Heart right ventricle (tissue), 16 donors: ENCODE measurements around the gene SDHA. TPM values are rescaled to one million over a fixed set of nuclear protein-coding genes. Genes with fewer than 3 reads are reported as not detected.

Source experiments
- ATAC-seq, 8 donors: fragments of 200-7000 bp; cut with Tn5 transposase; one replicate each; pipeline ENCODE4 v1.9.1; 2020; ENCODE audit warnings: mild to moderate bottlenecking in 8 of 8, moderate library complexity in 8 of 8, moderate number of reproducible peaks in 1 of 8
- DNase-seq, 2 donors: peaks; one replicate each; pipeline ENCODE4 v3.0.0-alpha.2; 2020
- H3K27ac ChIP-seq, 10 donors: fragments of 200-600 bp; sonication (generic) in 2 of 10; one replicate each; pipeline versions ENCODE4 v1.5.0 to v1.8.0; 2020 to 2022; ENCODE audit warnings: mild to moderate bottlenecking in 3 of 10
- H3K27me3 ChIP-seq, 7 donors: fragments of 200-600 bp; one replicate each; pipeline ENCODE4 v1.8.0; 2021 to 2022; ENCODE audit warnings: mild to moderate bottlenecking in 2 of 7
- H3K36me3 ChIP-seq, 9 donors: fragments of 200-600 bp; sonication (generic) in 1 of 9; one replicate each; pipeline versions ENCODE4 v1.5.0 to v1.8.0; 2020 to 2022; ENCODE audit warnings: mild to moderate bottlenecking in 2 of 9
- H3K4me1 ChIP-seq, 9 donors: fragments of 200-600 bp; sonication (generic) in 1 of 9; one replicate each; pipeline versions ENCODE4 v1.5.0 to v1.8.0; 2020 to 2022; ENCODE audit warnings: mild to moderate bottlenecking in 4 of 9
- H3K4me3 ChIP-seq, 10 donors: fragments of 200-600 bp; sonication (generic) in 2 of 10; one replicate each; pipeline versions ENCODE4 v1.5.0 to v1.8.0; 2020 to 2022; ENCODE audit warnings: mild to moderate bottlenecking in 7 of 10, moderate library complexity in 2 of 10
- H3K9me3 ChIP-seq, 11 donors: fragments of 200-600 bp in 10 of 11; sonication (generic) in 2 of 11; one replicate each; pipeline versions ENCODE4 v1.5.0 to v1.8.0; 2013 to 2022; ENCODE audit warnings: mild to moderate bottlenecking in 2 of 11, control low read depth in 1 of 11, moderate library complexity in 1 of 11
- WGBS, 2 donors: extraction: QIAGEN DNeasy Blood & Tissue Kit; methylation state at CpG; one replicate each; pipeline ENCODE4 v1.1.7; 2013; ENCODE audit warnings: inconsistent platforms in 1 of 2; 5-methylcytosine and 5-hydroxymethylcytosine counted together
- intact Hi-C, 10 donors: fragments of 100-400 bp; cut with DNase I; formaldehyde crosslinking; loops; one replicate each; pipeline versions ENCODE4 v1.11.1 to v1.14.2; 2022
- polyA plus RNA-seq, 2 donors: library from polyadenylated mRNA; stranded (reverse); fragments of 200-250 nt; gene quantifications; one replicate each; pipeline ENCODE4 v1.2.3, GENCODE V29; 2013
- total RNA-seq, 10 donors: library from RNA; stranded (reverse); fragmentation: NEBNext Ultra II Directional in 3 of 10; extraction: Animal tissue kit (Norgen Biotek cat#: 25700) in 3 of 10; gene quantifications; one replicate each; pipeline versions ENCODE4 v1.2.1 to v1.2.4, GENCODE V29; 2021 to 2023
- TF ChIP-seq, protein P1 (sequence below), 9 donors: fragments of 200-600 bp; sonication (generic) in 2 of 9; IDR thresholded peaks; one replicate each; pipeline versions ENCODE4 v1.5.0 to v1.8.0; 2021 to 2022; ENCODE audit warnings: antibody characterized with exemption in 9 of 9, mild to moderate bottlenecking in 5 of 9, moderate library complexity in 1 of 9
- donor health status: Arrhythmogenic right ventricular cardiomyopathy.
- donor health status: ischemic (EF 13 %, LVEDD 7.1; RV severe dilation, severe dysfunction).
- donor health status: healthy with polysubstance abuse.
- donor health status: DM: no; HTN: yes; CAD: no.
- donor health status: DM: no; HTN: no; CAD: no.
- donor health status: ischemic (EF 25% LVEDD 6.9; RV normal size, moderate dysfunction).
- donor health status: ischemic (EF 25% LVEDD 5.7; RV mildly dilated, moderate dysfunction).
- donor health status: healthy.
- donor health status: DM: yes; HTN: yes; CAD: no.
- donor health status: Ischemic cardiomyopathy.
- donor health status: ischemic (EF 35%, LVEDD 5.7; RV mildly dilated, moderate dysfunction).
- donor health status: nonischemic (EF 11% LVEDD 7.7; RV severe dilation, severe dysfunction).
- donor health status: DM: yes; HTN: yes; CAD: no.
- donor health status: PGD.
- donor health status: ischemic (EF 29% LVEDD 5.4; RV normal size, mild dysfunction).
- donor health status: nonischemic (EF 23%, LVEDD 6.1; RV moderate dilation, normal function).

Gene SDHA
- total and polyA plus RNA-seq, 12 donors: 317 to 897 (median 809) TPM

DNA sequence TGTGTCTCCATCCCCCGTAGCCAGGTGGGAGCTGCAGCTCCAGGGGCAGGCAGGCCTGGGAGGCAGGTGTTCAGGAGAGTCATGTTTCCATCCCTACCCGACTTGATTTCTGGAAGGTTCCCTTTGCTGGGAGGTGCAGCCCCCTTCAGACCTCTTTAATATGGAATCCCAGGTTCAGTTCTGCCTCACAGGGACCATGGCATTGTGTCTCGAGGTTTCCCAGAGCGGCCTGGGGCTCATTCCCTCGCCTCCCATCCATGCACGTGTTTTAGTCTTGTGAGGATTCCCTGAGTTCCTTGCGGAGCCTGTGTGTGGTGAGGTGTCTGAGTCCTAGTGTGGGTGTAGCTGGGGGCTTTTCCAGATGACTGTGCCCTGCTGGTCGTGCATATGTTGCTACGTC is 86.9 kb downstream of the SDHA start:
- H3K27ac ChIP-seq: no peak overlapping the region
- intact Hi-C loops: no loop called here
- no peak for DNase-seq
- peaks cover 0 to 47% (median 6%) of the 10 kb centered on the region in 9 donors for H3K36me3 ChIP-seq
- no peaks in the 10 kb centered on the region for H3K9me3 ChIP-seq
- H3K4me3 ChIP-seq: no peak overlapping the region
- TF ChIP-seq, protein P1, sequence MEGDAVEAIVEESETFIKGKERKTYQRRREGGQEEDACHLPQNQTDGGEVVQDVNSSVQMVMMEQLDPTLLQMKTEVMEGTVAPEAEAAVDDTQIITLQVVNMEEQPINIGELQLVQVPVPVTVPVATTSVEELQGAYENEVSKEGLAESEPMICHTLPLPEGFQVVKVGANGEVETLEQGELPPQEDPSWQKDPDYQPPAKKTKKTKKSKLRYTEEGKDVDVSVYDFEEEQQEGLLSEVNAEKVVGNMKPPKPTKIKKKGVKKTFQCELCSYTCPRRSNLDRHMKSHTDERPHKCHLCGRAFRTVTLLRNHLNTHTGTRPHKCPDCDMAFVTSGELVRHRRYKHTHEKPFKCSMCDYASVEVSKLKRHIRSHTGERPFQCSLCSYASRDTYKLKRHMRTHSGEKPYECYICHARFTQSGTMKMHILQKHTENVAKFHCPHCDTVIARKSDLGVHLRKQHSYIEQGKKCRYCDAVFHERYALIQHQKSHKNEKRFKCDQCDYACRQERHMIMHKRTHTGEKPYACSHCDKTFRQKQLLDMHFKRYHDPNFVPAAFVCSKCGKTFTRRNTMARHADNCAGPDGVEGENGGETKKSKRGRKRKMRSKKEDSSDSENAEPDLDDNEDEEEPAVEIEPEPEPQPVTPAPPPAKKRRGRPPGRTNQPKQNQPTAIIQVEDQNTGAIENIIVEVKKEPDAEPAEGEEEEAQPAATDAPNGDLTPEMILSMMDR (IDR thresholded peaks at IDR 0.05): no peak
- ATAC-seq: no peak
- 93 to 94% methylated on average over 9 of the region's 9 CpGs for WGBS, 2 donors
- H3K4me1 ChIP-seq: peaks cover 0 to 15% (median 6%) of the 10 kb centered on the region in 9 donors
- H3K27me3 ChIP-seq: no peaks in the 10 kb centered on the region

DNA sequence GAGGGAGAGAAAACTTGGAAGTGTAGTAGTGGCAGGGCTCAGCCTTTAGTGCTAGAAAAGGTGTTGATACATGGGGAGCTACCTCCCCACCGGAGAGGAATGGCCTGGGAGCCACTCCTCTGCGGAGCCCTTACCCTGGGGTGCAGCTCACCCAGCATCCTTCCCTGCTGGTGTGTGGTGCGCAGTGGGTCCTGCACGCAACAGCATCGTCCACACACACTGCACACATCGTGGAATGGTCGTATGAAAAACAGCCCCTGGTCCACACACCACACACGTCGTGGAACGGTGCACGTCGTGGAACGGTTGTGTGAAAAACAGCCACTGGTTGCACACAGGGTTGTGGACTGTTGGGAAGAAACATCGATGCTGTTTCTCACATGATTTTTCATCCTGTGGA is 87.3 kb downstream of the SDHA start:
- H3K27me3 ChIP-seq: no peaks in the 10 kb centered on the region
- DNase-seq: no peak
- TF ChIP-seq, protein P1 (IDR thresholded peaks at IDR 0.05): no peak
- H3K27ac ChIP-seq: no peak overlapping the region
- H3K4me1 ChIP-seq: peaks cover 0 to 19% (median 8%) of the 10 kb centered on the region in 9 donors
- no peak overlapping the region for H3K4me3 ChIP-seq
- H3K9me3 ChIP-seq: no peaks in the 10 kb centered on the region
- 93 to 96% methylated on average over 14 of the region's 14 CpGs for WGBS, 2 donors
- H3K36me3 ChIP-seq: peaks cover 0 to 51% (median 6%) of the 10 kb centered on the region in 9 donors
- intact Hi-C loops: no loop called here
- no peak for ATAC-seq

DNA sequence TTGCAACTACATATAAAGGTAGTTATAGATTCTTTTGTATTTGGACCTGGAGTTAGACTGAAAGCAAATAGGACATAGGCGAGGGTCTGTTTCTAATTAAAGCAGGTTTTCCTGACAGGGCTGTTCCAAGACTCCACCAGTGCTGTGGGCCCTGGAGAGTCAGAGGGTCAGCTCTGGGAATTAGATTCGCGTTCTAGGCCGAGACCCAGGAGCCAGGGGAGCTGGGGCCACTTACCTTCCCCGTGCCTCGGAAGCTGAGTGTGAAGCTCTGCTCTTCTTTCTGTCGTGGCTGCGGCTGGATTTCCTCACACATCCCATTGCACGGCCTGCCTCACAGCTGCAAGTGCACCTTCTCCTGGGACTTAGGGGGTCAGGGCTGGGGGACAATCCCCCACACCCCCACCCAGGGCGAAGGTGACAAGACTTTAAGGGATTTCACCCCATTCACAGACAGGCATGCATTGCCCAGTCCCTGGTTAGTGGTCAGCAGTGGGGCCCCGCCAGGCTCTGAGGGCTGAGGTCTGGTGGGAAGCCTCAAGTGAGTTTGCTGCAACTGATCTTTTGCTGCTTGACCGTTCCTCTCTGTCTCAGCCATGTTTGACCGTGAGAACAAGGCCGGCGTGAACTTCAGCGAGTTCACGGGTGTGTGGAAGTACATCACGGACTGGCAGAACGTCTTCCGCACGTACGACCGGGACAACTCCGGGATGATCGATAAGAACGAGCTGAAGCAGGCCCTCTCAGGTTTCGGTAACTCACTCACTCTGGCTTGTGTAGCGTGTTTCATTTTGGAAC is 88.1 kb downstream of the SDHA start:
- intact Hi-C loops: no loop called here
- no peaks in the 10 kb centered on the region for H3K27me3 ChIP-seq
- no peak overlapping the region for H3K4me3 ChIP-seq
- H3K27ac ChIP-seq: no peak overlapping the region
- DNase-seq (no peak), ATAC-seq (no peak)
- no peaks in the 10 kb centered on the region for H3K9me3 ChIP-seq
- peaks cover 0 to 58% (median 6%) of the 10 kb centered on the region in 9 donors for H3K36me3 ChIP-seq
- whole genome bisulfite sequencing, 2 donors: 94 to 97% methylated on average over 28 of the region's 28 CpGs
- TF ChIP-seq, protein P1 (IDR thresholded peaks at IDR 0.05): no peak
- H3K4me1 ChIP-seq: peaks cover 0 to 23% (median 9%) of the 10 kb centered on the region in 9 donors

Other genes with a start within 250 kb of the SDHA start
- under 1 TPM in 3 of 10 donors, not detected in 7; 0.02 to 0.14 (median 0.07) TPM for gene PLEKHG4B, start 126.2 kb upstream of the SDHA start, total RNA-seq
- under 1 TPM in 1 of 2 donors, not detected in 1; under 0.01 TPM for gene PLEKHG4B, start 126.2 kb upstream of the SDHA start, polyA plus RNA-seq
- gene LRRC14B, start 26.8 kb upstream of the SDHA start, total RNA-seq: 10 to 100 TPM; 27.4 to 96.6 (median 58.3) TPM
- gene LRRC14B, start 26.8 kb upstream of the SDHA start, polyA plus RNA-seq: 10 to 100 TPM in 1 of 2 donors, 1 to 10 TPM in 1; 2.6 to 16.0 TPM
- 10 to 100 TPM in 1 of 10 donors, 1 to 10 TPM in 9; 5.0 to 10.4 (median 7.7) TPM for gene CCDC127, start 167 bp upstream of the SDHA start, total RNA-seq
- 1 to 10 TPM; 3.8 to 4.3 TPM for gene CCDC127, start 167 bp upstream of the SDHA start, polyA plus RNA-seq
- gene PDCD6, start 53.3 kb downstream of the SDHA start, total RNA-seq: 10 to 100 TPM; 27.6 to 42.9 (median 35.6) TPM
- gene PDCD6, start 53.3 kb downstream of the SDHA start, polyA plus RNA-seq: 10 to 100 TPM; 51.2 to 85.9 TPM
- gene AHRR, start 103.4 kb downstream of the SDHA start, total RNA-seq: 1 to 10 TPM in 1 of 10 donors, under 1 TPM in 7, not detected in 2; 0.07 to 1.2 (median 0.46) TPM
- gene AHRR, start 103.4 kb downstream of the SDHA start, polyA plus RNA-seq: under 1 TPM; 0.07 to 0.15 TPM
- gene EXOC3, start 224.9 kb downstream of the SDHA start, total RNA-seq: 10 to 100 TPM; 35.9 to 44.7 (median 41.0) TPM
- gene EXOC3, start 224.9 kb downstream of the SDHA start, polyA plus RNA-seq: 10 to 100 TPM; 29.0 to 29.1 TPM